Central memory CD8-positive, alpha-beta T cell (primary cell): Measurements from ENCODE around the gene MOGAT2.

Source experiments
- ATAC-seq: fragments of 150-1000 bp; cut with Tn5 transposase; replicated peaks from 2 replicates; pipeline ENCODE4 v1.10.0; 2022; ENCODE audit warnings: mild to moderate bottlenecking, moderate FRiP score, moderate number of reproducible peaks; ENCODE audit not compliant: poor library complexity, severe bottlenecking; ENCODE audit errors: extremely low read depth
- DNase-seq, 2 donors: peaks; one replicate each; pipeline ENCODE4 v3.0.0; 2021; ENCODE audit warnings: low spot score in 2 of 2
- H3K27ac Mint-ChIP-seq: one replicate; pipeline ENCODE4 v1.8.0; 2022; ENCODE audit warnings: low read depth, mild to moderate bottlenecking, moderate library complexity, mixed read lengths
- H3K27me3 Mint-ChIP-seq: one replicate; pipeline ENCODE4 v1.8.0; 2022; ENCODE audit warnings: mixed read lengths
- H3K36me3 Mint-ChIP-seq: one replicate; pipeline ENCODE4 v1.8.0; 2022; ENCODE audit warnings: mild to moderate bottlenecking, moderate library complexity, mixed read lengths; ENCODE audit not compliant: insufficient read depth
- H3K4me1 Mint-ChIP-seq: one replicate; pipeline ENCODE4 v1.8.0; 2022; ENCODE audit warnings: mixed read lengths
- H3K4me3 Mint-ChIP-seq: one replicate; pipeline ENCODE4 v1.8.0; 2022; ENCODE audit warnings: mild to moderate bottlenecking, moderate library complexity, mixed read lengths
- H3K9me3 Mint-ChIP-seq: one replicate; pipeline ENCODE4 v1.8.0; 2022; ENCODE audit warnings: mixed read lengths

Gene MOGAT2

GRCh38 chr11:75781296-75781695 lies 63.7 kb downstream of the MOGAT2 start:
- H3K4me1 Mint-ChIP-seq: peaks cover 16% of the 10 kb centered on the region
- H3K27ac Mint-ChIP-seq: no peak overlapping the region
- H3K27me3 Mint-ChIP-seq: no peaks in the 10 kb centered on the region
- DNase-seq (no peak), ATAC-seq (no peak)
- no peak overlapping the region for H3K4me3 Mint-ChIP-seq
- no peaks in the 10 kb centered on the region for H3K9me3 Mint-ChIP-seq
- H3K36me3 Mint-ChIP-seq: no peaks in the 10 kb centered on the region

- Mint-ChIP-seq H3K4me3 (no peak overlapping the region), H3K4me1 (peaks cover 15% of the 10 kb centered on the region), H3K27ac (no peak overlapping the region), H3K36me3 (no peaks in the 10 kb centered on the region), H3K9me3 (no peaks in the 10 kb centered on the region), H3K27me3 (no peaks in the 10 kb centered on the region)
- DNase-seq (no peak), ATAC-seq (no peak)
Measured at GRCh38 chr11:75781831-75782230, 64.2 kb downstream of the MOGAT2 start.
